Stimulated activated CD4-positive, alpha-beta T cell treated with anti-CD3 and anti-CD28 coated beads, Interleukin-15, amount 100 ng/mL, for 48 hours (primary cell): Measurements from ENCODE around the gene NPC1.
"Not testable (repeated sequence)": the region's sequence is repeated elsewhere in the genome, so short reads cannot be mapped to it uniquely, and the experiment has no call there.

ENCODE experiments used
- DNase-seq, 2 donors: peaks; one replicate each; pipeline ENCODE4 v3.0.0-alpha.2; 2020; ENCODE audit warnings: low read depth in 2 of 2

NPC1 gene

GRCh38 chr18:23609390-23610023 lies 23.2 kb upstream of the NPC1 start:
- DNase-seq, result no peak

GRCh38 chr18:23608211-23608610 lies 21.9 kb upstream of the NPC1 start:
- DNase-seq, result no peak

GRCh38 chr18:23605941-23606340 lies 19.6 kb upstream of the NPC1 start:
- no peak for DNase-seq

- no peak for DNase-seq
These were observed 13.5 kb upstream of the NPC1 start for GRCh38 chr18:23599809-23600208.

- DNase-seq, result no peak
These were observed 9.9 kb upstream of the NPC1 start for GRCh38 chr18:23596183-23596582.

GRCh38 chr18:23595591-23595990 lies 9.3 kb upstream of the NPC1 start:
- DNase-seq, result no peak

GRCh38 chr18:23593720-23594119 lies 7.4 kb upstream of the NPC1 start:
- no peak for DNase-seq

GRCh38 chr18:23592911-23593310 lies 6.6 kb upstream of the NPC1 start:
- no peak for DNase-seq

GRCh38 chr18:23591011-23591410 lies 4.7 kb upstream of the NPC1 start:
- no peak for DNase-seq

GRCh38 chr18:23588836-23589560 lies 2.7 kb upstream of the NPC1 start:
- DNase-seq, result no peak

- no peak for DNase-seq
These were observed 925 bp upstream of the NPC1 start for GRCh38 chr18:23587220-23587642.

GRCh38 chr18:23585897-23586248 lies 433 bp downstream of the NPC1 start:
- no peak for DNase-seq

GRCh38 chr18:23585007-23585871 lies 1.1 kb downstream of the NPC1 start:
- no peak for DNase-seq

- no peak for DNase-seq
These were observed 2.0 kb downstream of the NPC1 start for GRCh38 chr18:23584019-23584983.

- no peak for DNase-seq
These were observed 3.0 kb downstream of the NPC1 start for GRCh38 chr18:23583071-23583865.

- DNase-seq, result no peak
These were observed 5.5 kb downstream of the NPC1 start for GRCh38 chr18:23580677-23581367.

GRCh38 chr18:23578891-23579653 lies 7.2 kb downstream of the NPC1 start:
- DNase-seq, result no peak

- no peak for DNase-seq
These were observed 8.1 kb downstream of the NPC1 start for GRCh38 chr18:23578067-23578701.

GRCh38 chr18:23577521-23577920 lies 8.8 kb downstream of the NPC1 start:
- DNase-seq, result not testable (repeated sequence)
